ENCODE data around the gene TRIM2.
"Not testable (repeated sequence)": the region's sequence is repeated elsewhere in the genome, so short reads cannot be mapped to it uniquely, and the experiment has no call there.

The TRIM2 gene

GRCh38 chr4:153191795-153192363, 12.4 kb upstream of the TRIM2 start:
- Histone ChIP-seq H3K4me3 (ENCODE audit: low read length) (no peak overlapping the region), H3K27me3 (ENCODE audit: control insufficient read depth, insufficient read depth, low read length) (no peaks in the 10 kb centered on the region), H3K9me3 (ENCODE audit: control insufficient read depth, low read depth, low read length) (no peaks in the 10 kb centered on the region), H3K36me3 (ENCODE audit: control insufficient read depth, low read depth, low read length) (no peaks in the 10 kb centered on the region), H3K27ac (ENCODE audit: low read length) (no peak overlapping the region), H3K9ac (ENCODE audit: low read length) (no peak overlapping the region), H3K4me1 (ENCODE audit: control insufficient read depth, low read depth, low read length) (peaks cover 10% of the 10 kb centered on the region)

- Histone ChIP-seq H3K27ac (ENCODE audit: low read length) (no peak overlapping the region), H3K27me3 (ENCODE audit: control insufficient read depth, insufficient read depth, low read length) (no peaks in the 10 kb centered on the region), H3K36me3 (ENCODE audit: control insufficient read depth, low read depth, low read length) (no peaks in the 10 kb centered on the region), H3K9ac (ENCODE audit: low read length) (no peak overlapping the region), H3K4me3 (ENCODE audit: low read length) (no peak overlapping the region), H3K4me1 (ENCODE audit: control insufficient read depth, low read depth, low read length) (no peaks in the 10 kb centered on the region), H3K9me3 (ENCODE audit: control insufficient read depth, low read depth, low read length) (no peaks in the 10 kb centered on the region)
These were observed 6.9 kb upstream of the TRIM2 start for GRCh38 chr4:153197301-153197700.

- Histone ChIP-seq H3K9me3 (ENCODE audit: control insufficient read depth, low read depth, low read length) (no peaks in the 10 kb centered on the region), H3K27me3 (ENCODE audit: control insufficient read depth, insufficient read depth, low read length) (no peaks in the 10 kb centered on the region), H3K27ac (ENCODE audit: low read length) (no peak overlapping the region), H3K36me3 (ENCODE audit: control insufficient read depth, low read depth, low read length) (no peaks in the 10 kb centered on the region), H3K4me3 (ENCODE audit: low read length) (no peak overlapping the region), H3K9ac (ENCODE audit: low read length) (no peak overlapping the region), H3K4me1 (ENCODE audit: control insufficient read depth, low read depth, low read length) (no peaks in the 10 kb centered on the region)
These were observed 5.5 kb upstream of the TRIM2 start for GRCh38 chr4:153198719-153199118.

GRCh38 chr4:153203746-153204145, 497 bp upstream of the TRIM2 start:
- not testable (repeated sequence) for H3K9me3 ChIP-seq (ENCODE audit: control insufficient read depth, low read depth, low read length); H3K36me3 ChIP-seq (ENCODE audit: control insufficient read depth, low read depth, low read length); H3K27ac ChIP-seq (ENCODE audit: low read length)
- peak overlapping the region; percentile 57 for H3K9ac ChIP-seq (ENCODE audit: low read length)
- H3K4me1 ChIP-seq (ENCODE audit: control insufficient read depth, low read depth, low read length) = peaks cover 37% of the 10 kb centered on the region
- H3K27me3 ChIP-seq (ENCODE audit: control insufficient read depth, insufficient read depth, low read length) = peaks cover 11% of the 10 kb centered on the region
- H3K4me3 ChIP-seq (ENCODE audit: low read length) = peak overlapping the region; percentile 81

- Histone ChIP-seq H3K4me1 (ENCODE audit: control insufficient read depth, low read depth, low read length) (peaks cover 44% of the 10 kb centered on the region), H3K27ac (ENCODE audit: low read length) (peak overlapping the region; percentile 49), H3K4me3 (ENCODE audit: low read length) (peak overlapping the region; percentile 81), H3K9ac (ENCODE audit: low read length) (peak overlapping the region; percentile 57), H3K9me3 (ENCODE audit: control insufficient read depth, low read depth, low read length) (no peaks in the 10 kb centered on the region), H3K27me3 (ENCODE audit: control insufficient read depth, insufficient read depth, low read length) (peaks cover 11% of the 10 kb centered on the region), H3K36me3 (ENCODE audit: control insufficient read depth, low read depth, low read length) (no peaks in the 10 kb centered on the region)
These were observed 745 bp downstream of the TRIM2 start for GRCh38 chr4:153204728-153205648.

GRCh38 chr4:153205757-153206156, 1.5 kb downstream of the TRIM2 start:
- H3K4me1 ChIP-seq (ENCODE audit: control insufficient read depth, low read depth, low read length) = peaks cover 44% of the 10 kb centered on the region
- H3K9ac ChIP-seq (ENCODE audit: low read length) = peak overlapping the region; percentile 57
- H3K36me3 ChIP-seq (ENCODE audit: control insufficient read depth, low read depth, low read length) = no peaks in the 10 kb centered on the region
- H3K27ac ChIP-seq (ENCODE audit: low read length) = no peak overlapping the region
- peak overlapping the region; percentile 81 for H3K4me3 ChIP-seq (ENCODE audit: low read length)
- peaks cover 11% of the 10 kb centered on the region for H3K27me3 ChIP-seq (ENCODE audit: control insufficient read depth, insufficient read depth, low read length)
- H3K9me3 ChIP-seq (ENCODE audit: control insufficient read depth, low read depth, low read length) = no peaks in the 10 kb centered on the region

GRCh38 chr4:153206534-153206933, 2.3 kb downstream of the TRIM2 start:
- Histone ChIP-seq H3K27ac (ENCODE audit: low read length) (no peak overlapping the region), H3K9me3 (ENCODE audit: control insufficient read depth, low read depth, low read length) (no peaks in the 10 kb centered on the region), H3K4me1 (ENCODE audit: control insufficient read depth, low read depth, low read length) (peaks cover 44% of the 10 kb centered on the region), H3K9ac (ENCODE audit: low read length) (peak overlapping the region; percentile 26), H3K27me3 (ENCODE audit: control insufficient read depth, insufficient read depth, low read length) (peaks cover 11% of the 10 kb centered on the region), H3K36me3 (ENCODE audit: control insufficient read depth, low read depth, low read length) (no peaks in the 10 kb centered on the region), H3K4me3 (ENCODE audit: low read length) (peak overlapping the region; percentile 81)

GRCh38 chr4:153207027-153207426, 2.8 kb downstream of the TRIM2 start:
- H3K4me3 ChIP-seq (ENCODE audit: low read length) = peak overlapping the region; percentile 37
- H3K9ac ChIP-seq (ENCODE audit: low read length) = peak overlapping the region; percentile 30
- H3K27ac ChIP-seq (ENCODE audit: low read length) = peak overlapping the region; percentile 37
- H3K27me3 ChIP-seq (ENCODE audit: control insufficient read depth, insufficient read depth, low read length) = peaks cover 11% of the 10 kb centered on the region
- H3K4me1 ChIP-seq (ENCODE audit: control insufficient read depth, low read depth, low read length) = peaks cover 44% of the 10 kb centered on the region
- H3K9me3 ChIP-seq (ENCODE audit: control insufficient read depth, low read depth, low read length) = no peaks in the 10 kb centered on the region
- H3K36me3 ChIP-seq (ENCODE audit: control insufficient read depth, low read depth, low read length) = no peaks in the 10 kb centered on the region

- H3K4me3 ChIP-seq (ENCODE audit: low read length) = peak overlapping the region; percentile 37
- no peaks in the 10 kb centered on the region for H3K36me3 ChIP-seq (ENCODE audit: control insufficient read depth, low read depth, low read length)
- peaks cover 11% of the 10 kb centered on the region for H3K27me3 ChIP-seq (ENCODE audit: control insufficient read depth, insufficient read depth, low read length)
- H3K4me1 ChIP-seq (ENCODE audit: control insufficient read depth, low read depth, low read length) = peaks cover 44% of the 10 kb centered on the region
- H3K27ac ChIP-seq (ENCODE audit: low read length) = no peak overlapping the region
- peak overlapping the region; percentile 30 for H3K9ac ChIP-seq (ENCODE audit: low read length)
- no peaks in the 10 kb centered on the region for H3K9me3 ChIP-seq (ENCODE audit: control insufficient read depth, low read depth, low read length)
These were observed 3.3 kb downstream of the TRIM2 start for GRCh38 chr4:153207567-153207966.

GRCh38 chr4:153209410-153209809, 5.2 kb downstream of the TRIM2 start:
- H3K9me3 ChIP-seq (ENCODE audit: control insufficient read depth, low read depth, low read length) = no peaks in the 10 kb centered on the region
- peak overlapping the region; percentile 6 for H3K4me3 ChIP-seq (ENCODE audit: low read length)
- H3K4me1 ChIP-seq (ENCODE audit: control insufficient read depth, low read depth, low read length) = peaks cover 44% of the 10 kb centered on the region
- no peak overlapping the region for H3K9ac ChIP-seq (ENCODE audit: low read length)
- peaks cover 11% of the 10 kb centered on the region for H3K27me3 ChIP-seq (ENCODE audit: control insufficient read depth, insufficient read depth, low read length)
- H3K36me3 ChIP-seq (ENCODE audit: control insufficient read depth, low read depth, low read length) = no peaks in the 10 kb centered on the region
- H3K27ac ChIP-seq (ENCODE audit: low read length) = no peak overlapping the region

GRCh38 chr4:153210727-153211126, 6.5 kb downstream of the TRIM2 start:
- Histone ChIP-seq H3K4me3 (ENCODE audit: low read length) (no peak overlapping the region), H3K9me3 (ENCODE audit: control insufficient read depth, low read depth, low read length) (no peaks in the 10 kb centered on the region), H3K27me3 (ENCODE audit: control insufficient read depth, insufficient read depth, low read length) (peaks cover 5% of the 10 kb centered on the region), H3K36me3 (ENCODE audit: control insufficient read depth, low read depth, low read length) (no peaks in the 10 kb centered on the region), H3K27ac (ENCODE audit: low read length) (no peak overlapping the region), H3K4me1 (ENCODE audit: control insufficient read depth, low read depth, low read length) (peaks cover 40% of the 10 kb centered on the region), H3K9ac (ENCODE audit: low read length) (no peak overlapping the region)
